ENCODE data around the gene ATP6AP1. TPM values are rescaled to one million over a fixed set of nuclear protein-coding genes. Genes with fewer than 3 reads are reported as not detected.
A peak's percentile ranks its signal among the peaks of the same experiment; 100 is the strongest.

Gene ATP6AP1
- total and polyA plus RNA-seq, 9 of the 15 experiments (the other 6 are each of a cell fraction or from before 2014, with no cell fraction given), result 8.3 to 90.5 (median 52.9) TPM

DNA sequence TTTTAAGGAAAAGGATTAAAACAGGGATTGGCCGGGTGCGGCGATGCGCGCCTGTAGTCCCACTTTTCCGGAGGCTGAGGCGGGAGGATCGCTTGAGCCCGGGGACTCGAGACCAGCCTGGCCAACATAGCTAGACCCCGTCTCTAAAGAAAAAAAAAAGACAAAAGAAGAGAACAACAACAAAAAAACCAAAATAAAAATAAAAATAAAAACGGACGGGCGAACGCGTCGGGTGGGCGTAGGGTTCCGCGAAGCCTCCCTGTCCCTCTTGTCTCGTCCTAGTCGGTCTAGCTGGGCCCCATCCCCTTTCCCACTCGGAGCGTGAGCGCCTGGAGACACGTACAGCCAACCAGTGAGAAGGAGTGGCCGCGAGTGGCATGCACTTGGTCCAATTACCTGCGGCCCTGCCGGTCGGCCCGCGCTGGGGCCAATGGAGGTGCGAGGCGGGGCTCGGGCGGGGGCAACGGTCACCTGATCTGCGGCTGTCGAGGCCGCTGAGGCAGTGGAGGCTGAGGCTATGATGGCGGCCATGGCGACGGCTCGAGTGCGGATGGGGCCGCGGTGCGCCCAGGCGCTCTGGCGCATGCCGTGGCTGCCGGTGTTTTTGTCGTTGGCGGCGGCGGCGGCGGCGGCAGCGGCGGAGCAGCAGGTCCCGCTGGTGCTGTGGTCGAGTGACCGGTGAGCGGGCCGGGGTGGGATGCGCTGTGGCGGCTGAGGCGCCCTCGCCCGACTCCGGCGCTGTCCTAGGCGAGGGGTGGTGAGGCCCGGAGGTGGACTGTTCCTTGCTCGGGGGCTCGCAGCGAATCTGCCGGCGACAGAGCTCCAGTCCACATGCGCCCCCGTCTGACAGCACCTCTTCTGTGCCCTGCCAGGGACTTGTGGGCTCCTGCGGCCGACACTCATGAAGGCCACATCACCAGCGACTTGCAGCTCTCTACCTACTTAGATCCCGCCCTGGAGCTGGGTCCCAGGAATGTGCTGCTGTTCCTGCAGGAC lies at the start of gene ATP6AP1 (continued):
- TF ChIP-seq, protein P1, sequence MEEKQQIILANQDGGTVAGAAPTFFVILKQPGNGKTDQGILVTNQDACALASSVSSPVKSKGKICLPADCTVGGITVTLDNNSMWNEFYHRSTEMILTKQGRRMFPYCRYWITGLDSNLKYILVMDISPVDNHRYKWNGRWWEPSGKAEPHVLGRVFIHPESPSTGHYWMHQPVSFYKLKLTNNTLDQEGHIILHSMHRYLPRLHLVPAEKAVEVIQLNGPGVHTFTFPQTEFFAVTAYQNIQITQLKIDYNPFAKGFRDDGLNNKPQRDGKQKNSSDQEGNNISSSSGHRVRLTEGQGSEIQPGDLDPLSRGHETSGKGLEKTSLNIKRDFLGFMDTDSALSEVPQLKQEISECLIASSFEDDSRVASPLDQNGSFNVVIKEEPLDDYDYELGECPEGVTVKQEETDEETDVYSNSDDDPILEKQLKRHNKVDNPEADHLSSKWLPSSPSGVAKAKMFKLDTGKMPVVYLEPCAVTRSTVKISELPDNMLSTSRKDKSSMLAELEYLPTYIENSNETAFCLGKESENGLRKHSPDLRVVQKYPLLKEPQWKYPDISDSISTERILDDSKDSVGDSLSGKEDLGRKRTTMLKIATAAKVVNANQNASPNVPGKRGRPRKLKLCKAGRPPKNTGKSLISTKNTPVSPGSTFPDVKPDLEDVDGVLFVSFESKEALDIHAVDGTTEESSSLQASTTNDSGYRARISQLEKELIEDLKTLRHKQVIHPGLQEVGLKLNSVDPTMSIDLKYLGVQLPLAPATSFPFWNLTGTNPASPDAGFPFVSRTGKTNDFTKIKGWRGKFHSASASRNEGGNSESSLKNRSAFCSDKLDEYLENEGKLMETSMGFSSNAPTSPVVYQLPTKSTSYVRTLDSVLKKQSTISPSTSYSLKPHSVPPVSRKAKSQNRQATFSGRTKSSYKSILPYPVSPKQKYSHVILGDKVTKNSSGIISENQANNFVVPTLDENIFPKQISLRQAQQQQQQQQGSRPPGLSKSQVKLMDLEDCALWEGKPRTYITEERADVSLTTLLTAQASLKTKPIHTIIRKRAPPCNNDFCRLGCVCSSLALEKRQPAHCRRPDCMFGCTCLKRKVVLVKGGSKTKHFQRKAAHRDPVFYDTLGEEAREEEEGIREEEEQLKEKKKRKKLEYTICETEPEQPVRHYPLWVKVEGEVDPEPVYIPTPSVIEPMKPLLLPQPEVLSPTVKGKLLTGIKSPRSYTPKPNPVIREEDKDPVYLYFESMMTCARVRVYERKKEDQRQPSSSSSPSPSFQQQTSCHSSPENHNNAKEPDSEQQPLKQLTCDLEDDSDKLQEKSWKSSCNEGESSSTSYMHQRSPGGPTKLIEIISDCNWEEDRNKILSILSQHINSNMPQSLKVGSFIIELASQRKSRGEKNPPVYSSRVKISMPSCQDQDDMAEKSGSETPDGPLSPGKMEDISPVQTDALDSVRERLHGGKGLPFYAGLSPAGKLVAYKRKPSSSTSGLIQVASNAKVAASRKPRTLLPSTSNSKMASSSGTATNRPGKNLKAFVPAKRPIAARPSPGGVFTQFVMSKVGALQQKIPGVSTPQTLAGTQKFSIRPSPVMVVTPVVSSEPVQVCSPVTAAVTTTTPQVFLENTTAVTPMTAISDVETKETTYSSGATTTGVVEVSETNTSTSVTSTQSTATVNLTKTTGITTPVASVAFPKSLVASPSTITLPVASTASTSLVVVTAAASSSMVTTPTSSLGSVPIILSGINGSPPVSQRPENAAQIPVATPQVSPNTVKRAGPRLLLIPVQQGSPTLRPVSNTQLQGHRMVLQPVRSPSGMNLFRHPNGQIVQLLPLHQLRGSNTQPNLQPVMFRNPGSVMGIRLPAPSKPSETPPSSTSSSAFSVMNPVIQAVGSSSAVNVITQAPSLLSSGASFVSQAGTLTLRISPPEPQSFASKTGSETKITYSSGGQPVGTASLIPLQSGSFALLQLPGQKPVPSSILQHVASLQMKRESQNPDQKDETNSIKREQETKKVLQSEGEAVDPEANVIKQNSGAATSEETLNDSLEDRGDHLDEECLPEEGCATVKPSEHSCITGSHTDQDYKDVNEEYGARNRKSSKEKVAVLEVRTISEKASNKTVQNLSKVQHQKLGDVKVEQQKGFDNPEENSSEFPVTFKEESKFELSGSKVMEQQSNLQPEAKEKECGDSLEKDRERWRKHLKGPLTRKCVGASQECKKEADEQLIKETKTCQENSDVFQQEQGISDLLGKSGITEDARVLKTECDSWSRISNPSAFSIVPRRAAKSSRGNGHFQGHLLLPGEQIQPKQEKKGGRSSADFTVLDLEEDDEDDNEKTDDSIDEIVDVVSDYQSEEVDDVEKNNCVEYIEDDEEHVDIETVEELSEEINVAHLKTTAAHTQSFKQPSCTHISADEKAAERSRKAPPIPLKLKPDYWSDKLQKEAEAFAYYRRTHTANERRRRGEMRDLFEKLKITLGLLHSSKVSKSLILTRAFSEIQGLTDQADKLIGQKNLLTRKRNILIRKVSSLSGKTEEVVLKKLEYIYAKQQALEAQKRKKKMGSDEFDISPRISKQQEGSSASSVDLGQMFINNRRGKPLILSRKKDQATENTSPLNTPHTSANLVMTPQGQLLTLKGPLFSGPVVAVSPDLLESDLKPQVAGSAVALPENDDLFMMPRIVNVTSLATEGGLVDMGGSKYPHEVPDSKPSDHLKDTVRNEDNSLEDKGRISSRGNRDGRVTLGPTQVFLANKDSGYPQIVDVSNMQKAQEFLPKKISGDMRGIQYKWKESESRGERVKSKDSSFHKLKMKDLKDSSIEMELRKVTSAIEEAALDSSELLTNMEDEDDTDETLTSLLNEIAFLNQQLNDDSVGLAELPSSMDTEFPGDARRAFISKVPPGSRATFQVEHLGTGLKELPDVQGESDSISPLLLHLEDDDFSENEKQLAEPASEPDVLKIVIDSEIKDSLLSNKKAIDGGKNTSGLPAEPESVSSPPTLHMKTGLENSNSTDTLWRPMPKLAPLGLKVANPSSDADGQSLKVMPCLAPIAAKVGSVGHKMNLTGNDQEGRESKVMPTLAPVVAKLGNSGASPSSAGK (IDR thresholded peaks at IDR 0.05), result peak; percentile 66
- TF ChIP-seq ZNF707 (CRISPR knock-in tag; conservative IDR thresholded peaks at IDR 0.05) (no peak), SAP30 (IDR thresholded peaks at IDR 0.05; ENCODE audit: borderline replicate concordance, insufficient read depth, low read depth, low read length, poor library complexity, severe bottlenecking) (no peak), ILF3 (IDR thresholded peaks at IDR 0.05; ENCODE audit: borderline replicate concordance) (no peak), RBFOX2 (IDR thresholded peaks at IDR 0.05; ENCODE audit: low read depth, low read length) (peak; percentile 83), CC2D1A (IDR thresholded peaks at IDR 0.05) (peak; percentile 55), ZNF311 (CRISPR knock-in tag; IDR thresholded peaks at IDR 0.05) (no peak), CEBPB (tag; IDR thresholded peaks at IDR 0.05) (no peak), ZNF77 (CRISPR knock-in tag; IDR thresholded peaks at IDR 0.05) (no peak), ZBTB33 (CRISPR knock-in tag; IDR thresholded peaks at IDR 0.05) (no peak), CXXC5 (CRISPR knock-in tag; IDR thresholded peaks at IDR 0.05) (peak; percentile 85), SP1 (CRISPR knock-in tag; IDR thresholded peaks at IDR 0.05) (no peak; the same call in 1 of the 2 replicates), KLF6 (CRISPR knock-in tag; IDR thresholded peaks at IDR 0.05; ENCODE audit: borderline replicate concordance) (no peak), ZNF197 (CRISPR knock-in tag; IDR thresholded peaks at IDR 0.05; ENCODE audit: low read depth) (no peak)

All from K562 (cell line).